Endodermal cell (in vitro differentiated cells): ENCODE measurements around the gene ACKR3. TPM values are rescaled to one million over a fixed set of nuclear protein-coding genes. Genes with fewer than 3 reads are reported as not detected.
A peak's percentile ranks its signal among the peaks of the same experiment; 100 is the strongest.

Experiments
- DNase-seq: peaks from one replicate; pipeline ENCODE4 v3.0.0-alpha.2; 2017
- H3K27ac ChIP-seq: 2 replicates; pipeline ENCODE4 v1.5.1; 2013; ENCODE audit warnings: mild to moderate bottlenecking, low read depth, low read length, moderate library complexity
- H3K27me3 ChIP-seq: 2 replicates; pipeline ENCODE4 v1.6.1; 2013; ENCODE audit warnings: mild to moderate bottlenecking, low read length, moderate library complexity; ENCODE audit not compliant: insufficient read depth, control insufficient read depth, poor library complexity, severe bottlenecking
- H3K36me3 ChIP-seq: 2 replicates; pipeline ENCODE4 v1.7.0; 2013; ENCODE audit warnings: mild to moderate bottlenecking, low read length, moderate library complexity; ENCODE audit not compliant: control insufficient read depth, insufficient read depth
- H3K4me1 ChIP-seq: one replicate; pipeline ENCODE4 v1.7.0; 2013; ENCODE audit warnings: low read length; ENCODE audit not compliant: control insufficient read depth, insufficient read depth
- H3K4me3 ChIP-seq: 2 replicates; pipeline ENCODE4 v1.5.1; 2013; ENCODE audit warnings: mild to moderate bottlenecking, low read length, moderate library complexity
- H3K9ac ChIP-seq: 2 replicates; pipeline ENCODE4 v1.6.1; 2013; ENCODE audit warnings: mild to moderate bottlenecking, low read length, moderate library complexity; ENCODE audit not compliant: poor library complexity, severe bottlenecking; ENCODE audit errors: extremely low read depth
- H3K9me3 ChIP-seq: 2 replicates; pipeline ENCODE4 v1.6.1; 2013; ENCODE audit warnings: mild to moderate bottlenecking, low read length, moderate library complexity; ENCODE audit not compliant: control insufficient read depth
- H3K27ac Mint-ChIP-seq: 2 replicates; pipeline ENCODE4 v1.8.0; 2020; ENCODE audit warnings: mixed read lengths
- H3K27me3 Mint-ChIP-seq: 2 replicates; pipeline ENCODE4 v1.8.0; 2021; ENCODE audit warnings: mild to moderate bottlenecking, mixed read lengths; ENCODE audit not compliant: insufficient read depth
- H3K36me3 Mint-ChIP-seq: 2 replicates; pipeline ENCODE4 v1.8.0; 2020; ENCODE audit warnings: low read depth, mixed read lengths
- H3K4me1 Mint-ChIP-seq: 2 replicates; pipeline ENCODE4 v1.8.0; 2020; ENCODE audit warnings: mixed read lengths
- H3K4me3 Mint-ChIP-seq: 2 replicates; pipeline ENCODE4 v1.8.0; 2020; ENCODE audit warnings: mild to moderate bottlenecking, moderate library complexity, mixed read lengths
- H3K9me3 Mint-ChIP-seq: 2 replicates; pipeline ENCODE4 v1.8.0; 2020; ENCODE audit warnings: mild to moderate bottlenecking, mixed read lengths
- WGBS, 2 experiments: methylation state at CpG; one replicate each; pipeline versions ENCODE4 v1.1.5 to v1.1.7; 2013; ENCODE audit warnings: missing lambda C conversion rate in 2 of 2, mixed read lengths in 1 of 2; ENCODE audit not compliant: insufficient coverage in 1 of 2, insufficient read length in 1 of 2; 5-methylcytosine and 5-hydroxymethylcytosine counted together
- total RNA-seq, 2 donors: library from RNA; stranded (reverse); fragmentation: NEBNext Ultra II Directional in 1 of 2; extraction: Animal tissue kit (Norgen Biotek cat#: 25700) in 1 of 2; gene quantifications; 2 replicates in 1 of 2; 3 replicates in 1 of 2; pipeline ENCODE4 v1.2.1, GENCODE V29; 2021
- TF ChIP-seq, protein P1 (sequence below): fragments of 200-600 bp; sonication (generic); conservative IDR thresholded peaks from 2 replicates; pipeline ENCODE4 v1.5.0; 2021; ENCODE audit warnings: antibody characterized with exemption, mild to moderate bottlenecking

ACKR3 gene
- total RNA-seq, 2 donors from 2014 or later: 76.9 to 110 TPM

DNA sequence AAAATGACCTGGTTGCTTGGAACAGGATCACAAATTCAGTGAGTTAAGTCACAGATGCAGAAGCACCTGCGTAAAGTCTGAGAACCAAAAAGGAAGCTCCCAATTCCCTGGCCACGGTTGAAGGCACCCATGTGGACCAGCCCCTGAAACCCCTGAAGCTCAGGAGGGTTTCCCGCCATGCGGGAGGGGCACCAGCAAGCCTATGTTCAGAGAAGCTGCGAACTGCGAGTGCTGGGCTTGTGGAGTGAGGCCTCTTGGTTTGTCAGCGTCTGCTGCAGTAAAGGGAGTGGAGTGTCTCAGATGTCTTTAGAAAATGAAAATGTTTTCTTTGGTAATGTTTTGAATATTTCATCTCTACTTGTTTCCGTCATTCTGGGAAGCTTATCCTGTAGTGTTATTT is 16.1 kb upstream of the ACKR3 start:
- no peak overlapping the region for H3K27ac ChIP-seq
- peaks cover 7% of the 10 kb centered on the region for H3K9me3 Mint-ChIP-seq
- H3K9me3 ChIP-seq: no peaks in the 10 kb centered on the region

DNA sequence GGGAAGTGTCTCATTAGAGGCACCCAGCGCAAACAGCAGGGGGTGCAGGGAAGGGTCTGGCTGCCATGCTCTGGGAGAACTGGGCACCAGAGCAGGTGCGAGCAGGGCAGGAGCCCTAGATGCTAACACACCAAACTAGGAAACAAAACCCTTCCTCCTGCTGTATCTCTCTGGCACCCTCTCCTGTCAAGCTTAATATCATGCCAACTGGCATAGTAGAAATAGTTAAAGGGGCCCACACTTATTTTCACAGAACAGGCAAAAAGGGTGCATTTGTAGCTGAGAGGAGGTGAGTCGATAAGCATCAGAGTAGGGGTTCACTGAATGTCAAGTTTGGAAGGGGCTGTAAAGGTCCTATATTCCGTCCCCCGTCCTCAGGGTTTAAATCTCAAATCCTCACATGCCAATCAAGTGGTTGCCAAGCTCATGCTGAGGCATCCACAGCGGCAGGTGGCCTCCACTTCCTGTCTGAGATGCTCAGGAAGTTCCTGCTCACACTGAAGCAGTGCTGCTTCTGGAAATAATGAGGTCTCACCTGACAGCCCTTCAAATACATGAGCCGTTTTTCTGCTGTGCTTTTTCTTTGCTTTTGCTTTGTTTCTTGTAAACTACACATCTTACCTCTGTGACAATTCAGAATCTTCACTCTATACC is 14.9 kb upstream of the ACKR3 start:
- H3K4me3 Mint-ChIP-seq: no peak overlapping the region
- Histone ChIP-seq H3K36me3 (no peaks in the 10 kb centered on the region), H3K27me3 (no peaks in the 10 kb centered on the region), H3K27ac (no peak overlapping the region), H3K4me1 (no peaks in the 10 kb centered on the region), H3K9ac (no peak overlapping the region), H3K9me3 (no peaks in the 10 kb centered on the region), H3K4me3 (no peak overlapping the region)
- peaks cover 7% of the 10 kb centered on the region for H3K9me3 Mint-ChIP-seq
- no peaks in the 10 kb centered on the region for H3K4me1 Mint-ChIP-seq
- H3K27ac Mint-ChIP-seq: no peak overlapping the region
- TF ChIP-seq, protein P1, sequence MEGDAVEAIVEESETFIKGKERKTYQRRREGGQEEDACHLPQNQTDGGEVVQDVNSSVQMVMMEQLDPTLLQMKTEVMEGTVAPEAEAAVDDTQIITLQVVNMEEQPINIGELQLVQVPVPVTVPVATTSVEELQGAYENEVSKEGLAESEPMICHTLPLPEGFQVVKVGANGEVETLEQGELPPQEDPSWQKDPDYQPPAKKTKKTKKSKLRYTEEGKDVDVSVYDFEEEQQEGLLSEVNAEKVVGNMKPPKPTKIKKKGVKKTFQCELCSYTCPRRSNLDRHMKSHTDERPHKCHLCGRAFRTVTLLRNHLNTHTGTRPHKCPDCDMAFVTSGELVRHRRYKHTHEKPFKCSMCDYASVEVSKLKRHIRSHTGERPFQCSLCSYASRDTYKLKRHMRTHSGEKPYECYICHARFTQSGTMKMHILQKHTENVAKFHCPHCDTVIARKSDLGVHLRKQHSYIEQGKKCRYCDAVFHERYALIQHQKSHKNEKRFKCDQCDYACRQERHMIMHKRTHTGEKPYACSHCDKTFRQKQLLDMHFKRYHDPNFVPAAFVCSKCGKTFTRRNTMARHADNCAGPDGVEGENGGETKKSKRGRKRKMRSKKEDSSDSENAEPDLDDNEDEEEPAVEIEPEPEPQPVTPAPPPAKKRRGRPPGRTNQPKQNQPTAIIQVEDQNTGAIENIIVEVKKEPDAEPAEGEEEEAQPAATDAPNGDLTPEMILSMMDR: no peak
- peak; percentile 13 for DNase-seq
- WGBS, 2 experiments: 90 to 96% methylated on average over 3 to 7 of the region's 7 CpGs
- no peaks in the 10 kb centered on the region for H3K36me3 Mint-ChIP-seq
- peaks cover 29% of the 10 kb centered on the region for H3K27me3 Mint-ChIP-seq

More for the DNA sequence above, 16.1 kb upstream of the ACKR3 start:
- Mint-ChIP-seq H3K36me3 (no peaks in the 10 kb centered on the region), H3K4me1 (peaks cover 3% of the 10 kb centered on the region), H3K27ac (no peak overlapping the region), H3K4me3 (no peak overlapping the region), H3K27me3 (peaks cover 31% of the 10 kb centered on the region)
- no peak overlapping the region for H3K4me3 ChIP-seq
- H3K27me3 ChIP-seq: no peaks in the 10 kb centered on the region
- DNase-seq: peak; percentile 17
- H3K9ac ChIP-seq: no peak overlapping the region
- H3K4me1 ChIP-seq: no peaks in the 10 kb centered on the region
- WGBS, 2 experiments: 94% methylated on average over 6 to 8 of the region's 8 CpGs
- TF ChIP-seq, protein P1: no peak
- no peaks in the 10 kb centered on the region for H3K36me3 ChIP-seq

DNA sequence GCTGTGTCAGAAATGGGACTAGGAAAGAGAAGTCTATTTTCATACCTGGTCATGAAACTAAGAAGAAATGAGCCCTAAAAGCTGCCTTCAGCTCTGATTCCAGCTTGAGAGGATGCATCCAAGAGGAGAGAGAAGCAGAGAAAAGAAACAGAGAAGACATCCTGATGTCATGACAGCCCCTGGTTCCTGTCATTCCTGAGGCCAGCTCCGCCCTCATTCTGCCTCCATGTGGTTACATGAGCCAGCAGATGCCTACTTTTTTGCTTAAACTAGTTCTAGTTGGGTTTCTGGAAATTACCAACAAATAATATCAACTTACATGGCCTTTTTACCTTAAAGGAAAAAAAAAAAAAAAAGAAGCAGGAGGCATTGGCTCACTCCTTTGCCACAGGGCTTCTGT is 14.1 kb upstream of the ACKR3 start:
- H3K9me3 Mint-ChIP-seq: peaks cover 7% of the 10 kb centered on the region
- Histone ChIP-seq H3K9ac (no peak overlapping the region), H3K27ac (no peak overlapping the region), H3K9me3 (no peaks in the 10 kb centered on the region), H3K4me3 (no peak overlapping the region), H3K27me3 (no peaks in the 10 kb centered on the region), H3K36me3 (no peaks in the 10 kb centered on the region), H3K4me1 (no peaks in the 10 kb centered on the region)
- H3K27me3 Mint-ChIP-seq: peaks cover 29% of the 10 kb centered on the region
- no peak overlapping the region for H3K27ac Mint-ChIP-seq
- H3K4me1 Mint-ChIP-seq: no peaks in the 10 kb centered on the region
- TF ChIP-seq, protein P1: no peak
- 89% methylated on average over 1 of the region's 1 CpG; no CpG with 5 or more reads in 1 of the 2 experiments for WGBS, 2 experiments
- H3K4me3 Mint-ChIP-seq: no peak overlapping the region
- no peaks in the 10 kb centered on the region for H3K36me3 Mint-ChIP-seq
- DNase-seq: peak; percentile 9
